ENCODE data around the gene STX2.

STX2 gene

GRCh38 chr12:130878193-130879185, 39.4 kb upstream of the STX2 start:
- Histone ChIP-seq H3K9me2 (replicated peaks; ENCODE audit: control insufficient read depth, low read length) (no peaks in the 10 kb centered on the region), H3K4me2 (ENCODE audit: low read length) (peak overlapping the region; percentile 38), H3K79me2 (ENCODE audit: control insufficient read depth, low read length) (peaks cover 17% of the 10 kb centered on the region), H3F3A (ENCODE audit: control insufficient read depth, insufficient read depth) (peaks cover 63% of the 10 kb centered on the region), H3K27me3 (ENCODE audit: control insufficient read depth, low read length) (no peaks in the 10 kb centered on the region), H3K4me1 (ENCODE audit: control insufficient read depth, low read length) (peaks cover 66% of the 10 kb centered on the region), H4K20me1 (ENCODE audit: control insufficient read depth, insufficient read depth, low read depth, low read length) (peaks cover 36% of the 10 kb centered on the region), H3K36me3 (ENCODE audit: control insufficient read depth, low read length) (peaks cover 56% of the 10 kb centered on the region), H3K9me3 (ENCODE audit: control insufficient read depth, insufficient read depth, low read length) (no peaks in the 10 kb centered on the region), H3K27ac (ENCODE audit: low read depth, low read length) (no peak overlapping the region), H3K4me3 (ENCODE audit: low read length) (peak overlapping the region; percentile 0; the same call in 1 of the 2 replicates)
- TF ChIP-seq, protein P1, sequence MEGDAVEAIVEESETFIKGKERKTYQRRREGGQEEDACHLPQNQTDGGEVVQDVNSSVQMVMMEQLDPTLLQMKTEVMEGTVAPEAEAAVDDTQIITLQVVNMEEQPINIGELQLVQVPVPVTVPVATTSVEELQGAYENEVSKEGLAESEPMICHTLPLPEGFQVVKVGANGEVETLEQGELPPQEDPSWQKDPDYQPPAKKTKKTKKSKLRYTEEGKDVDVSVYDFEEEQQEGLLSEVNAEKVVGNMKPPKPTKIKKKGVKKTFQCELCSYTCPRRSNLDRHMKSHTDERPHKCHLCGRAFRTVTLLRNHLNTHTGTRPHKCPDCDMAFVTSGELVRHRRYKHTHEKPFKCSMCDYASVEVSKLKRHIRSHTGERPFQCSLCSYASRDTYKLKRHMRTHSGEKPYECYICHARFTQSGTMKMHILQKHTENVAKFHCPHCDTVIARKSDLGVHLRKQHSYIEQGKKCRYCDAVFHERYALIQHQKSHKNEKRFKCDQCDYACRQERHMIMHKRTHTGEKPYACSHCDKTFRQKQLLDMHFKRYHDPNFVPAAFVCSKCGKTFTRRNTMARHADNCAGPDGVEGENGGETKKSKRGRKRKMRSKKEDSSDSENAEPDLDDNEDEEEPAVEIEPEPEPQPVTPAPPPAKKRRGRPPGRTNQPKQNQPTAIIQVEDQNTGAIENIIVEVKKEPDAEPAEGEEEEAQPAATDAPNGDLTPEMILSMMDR (IDR thresholded peaks at IDR 0.05; ENCODE audit: low read depth, low read length, poor library complexity, severe bottlenecking) = no peak
- TF ChIP-seq EZH2phosphoT487 (IDR thresholded peaks at IDR 0.05; ENCODE audit: borderline replicate concordance, low read length) = no peak

DNA sequence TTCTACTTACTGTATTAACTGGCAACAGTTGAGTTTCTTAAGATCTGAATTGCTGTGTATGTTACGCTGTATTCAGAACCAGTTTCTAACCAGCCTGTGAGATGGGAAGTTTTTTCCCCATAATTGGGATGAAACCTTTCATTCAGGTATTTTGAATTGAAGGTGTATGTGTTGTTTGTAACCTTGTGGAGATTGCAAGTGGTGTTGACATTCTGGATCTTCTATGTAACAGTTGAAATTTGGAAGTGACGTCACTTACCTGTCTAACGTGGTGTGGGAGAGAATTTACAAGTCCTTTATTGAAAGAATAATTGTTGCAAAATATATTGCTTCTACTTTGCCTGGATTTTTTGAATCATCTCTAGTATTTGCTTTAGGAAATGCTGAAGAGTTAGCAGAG, 38.3 kb upstream of the STX2 start:
- no peak for TF ChIP-seq EZH2phosphoT487 (IDR thresholded peaks at IDR 0.05; ENCODE audit: borderline replicate concordance, low read length)
- TF ChIP-seq, protein P1 (IDR thresholded peaks at IDR 0.05; ENCODE audit: low read depth, low read length, poor library complexity, severe bottlenecking) = no peak
- Histone ChIP-seq H3K79me2 (ENCODE audit: control insufficient read depth, low read length) (peaks cover 28% of the 10 kb centered on the region), H3K36me3 (ENCODE audit: control insufficient read depth, low read length) (peaks cover 67% of the 10 kb centered on the region), H3K4me3 (ENCODE audit: low read length) (no peak overlapping the region), H4K20me1 (ENCODE audit: control insufficient read depth, insufficient read depth, low read depth, low read length) (peaks cover 39% of the 10 kb centered on the region), H3K27ac (ENCODE audit: low read depth, low read length) (peak overlapping the region; percentile 13; the same call in 1 of the 2 replicates), H3K4me1 (ENCODE audit: control insufficient read depth, low read length) (peaks cover 72% of the 10 kb centered on the region), H3K27me3 (ENCODE audit: control insufficient read depth, low read length) (no peaks in the 10 kb centered on the region), H3K9me3 (ENCODE audit: control insufficient read depth, insufficient read depth, low read length) (no peaks in the 10 kb centered on the region), H3K4me2 (ENCODE audit: low read length) (peak overlapping the region; percentile 23), H3K9me2 (replicated peaks; ENCODE audit: control insufficient read depth, low read length) (no peaks in the 10 kb centered on the region), H3F3A (ENCODE audit: control insufficient read depth, insufficient read depth) (peaks cover 74% of the 10 kb centered on the region)

GRCh38 chr12:130876758-130877157, 37.7 kb upstream of the STX2 start:
- H3K9me3 ChIP-seq (ENCODE audit: control insufficient read depth, insufficient read depth, low read length) = no peaks in the 10 kb centered on the region
- peak overlapping the region; percentile 23; the same call in 1 of the 2 replicates for H3K4me2 ChIP-seq (ENCODE audit: low read length)
- peaks cover 72% of the 10 kb centered on the region for H3K4me1 ChIP-seq (ENCODE audit: control insufficient read depth, low read length)
- no peak overlapping the region for H3K4me3 ChIP-seq (ENCODE audit: low read length)
- H3K27ac ChIP-seq (ENCODE audit: low read depth, low read length) = no peak overlapping the region; the same call in 1 of the 2 replicates
- H3K36me3 ChIP-seq (ENCODE audit: control insufficient read depth, low read length) = peaks cover 68% of the 10 kb centered on the region
- peaks cover 33% of the 10 kb centered on the region for H3K79me2 ChIP-seq (ENCODE audit: control insufficient read depth, low read length)
- H4K20me1 ChIP-seq (ENCODE audit: control insufficient read depth, insufficient read depth, low read depth, low read length) = peaks cover 39% of the 10 kb centered on the region
- H3K9me2 ChIP-seq (replicated peaks; ENCODE audit: control insufficient read depth, low read length) = no peaks in the 10 kb centered on the region
- H3K27me3 ChIP-seq (ENCODE audit: control insufficient read depth, low read length) = no peaks in the 10 kb centered on the region
- TF ChIP-seq, protein P1 (IDR thresholded peaks at IDR 0.05; ENCODE audit: low read depth, low read length, poor library complexity, severe bottlenecking) = no peak
- no peak for TF ChIP-seq EZH2phosphoT487 (IDR thresholded peaks at IDR 0.05; ENCODE audit: borderline replicate concordance, low read length)
- peaks cover 74% of the 10 kb centered on the region for H3F3A ChIP-seq (ENCODE audit: control insufficient read depth, insufficient read depth)

All from DOHH2 (cell line).